K562 (cell line): ENCODE measurements around the gene NCKAP1. TPM values are rescaled to one million over a fixed set of nuclear protein-coding genes. Genes with fewer than 3 reads are reported as not detected.

Experiments
- ATAC-seq: fragments of 200-7000 bp; cut with Tn5 transposase; 3 replicates; pipeline ENCODE4 v1.9.1; 2020; ENCODE audit warnings: moderate library complexity
- BruUV-seq: library from RNA; stranded (reverse); fragments of 400-500 nt; replicated peaks from 2 replicates; lab custom pipeline; 2021; lab: Mats Ljungman, UMichigan
- CTCF ChIA-PET: fragments of 300-600 bp; formaldehyde crosslinking; extraction: SDS; loops from one replicate; lab custom pipeline; 2021; ENCODE audit warnings: low intra/inter-chr PET ratio; lab: Yijun Ruan, JAX
- POLR2A ChIA-PET: fragments of 300-600, 350-650 bp; sonication (Branson Sonifier 250); formaldehyde crosslinking; extraction: SDS; loops from one replicate; lab custom pipeline; 2021; ENCODE audit warnings: antibody characterized with exemption, inconsistent platforms; lab: Yijun Ruan, JAX
- DNase-seq, 4 experiments: peaks; one replicate each; pipeline versions ENCODE4 v3.0.0 to v3.0.0-alpha.2; 2011 to 2018; ENCODE audit warnings: low spot score in 3 of 4, mixed read lengths in 3 of 4; ENCODE audit errors: extremely low read depth in 1 of 4
- FAIRE-seq: peaks from 2 replicates; lab custom pipeline; 2011; peaks lifted over from hg19 to GRCh38; lab: Jason Lieb, UNC
- H2AFZ ChIP-seq: 2 replicates; pipeline ENCODE4 v1.6.0; 2011; ENCODE audit warnings: low read depth, low read length, control low read depth, inconsistent platforms
- H3K27ac ChIP-seq: fragments of 200-600 bp; 3 replicates; pipeline ENCODE4 v1.8.0; 2011; ENCODE audit warnings: low read depth, mild to moderate bottlenecking, control low read depth, inconsistent platforms, low read length, moderate library complexity, mixed read lengths; ENCODE audit errors: extremely low read depth
- H3K27me3 ChIP-seq, 2 experiments: fragments of 300-600 bp in 1 of 2; 2 replicates in 1 of 2; 3 replicates in 1 of 2; pipeline versions ENCODE4 v1.6.0 to v1.8.0; 2011; ENCODE audit warnings: inconsistent platforms in 2 of 2, low read length in 2 of 2, mild to moderate bottlenecking in 1 of 2, mixed read lengths in 1 of 2, moderate library complexity in 1 of 2; ENCODE audit not compliant: control insufficient read depth in 2 of 2, insufficient read depth in 2 of 2
- H3K36me3 ChIP-seq: fragments of 300-600 bp; 3 replicates; pipeline ENCODE4 v1.8.0; 2011; ENCODE audit warnings: mild to moderate bottlenecking, low read length, inconsistent platforms; ENCODE audit not compliant: control insufficient read depth, insufficient read depth
- H3K4me1 ChIP-seq, 2 experiments: fragments of 200-600 bp in 1 of 2; replicated peaks in 1 of 2; 2 replicates in 1 of 2; 3 replicates in 1 of 2; pipeline versions ENCODE4 v1.5.1 to v1.8.0; 2011; ENCODE audit warnings: inconsistent platforms in 2 of 2, low read length in 2 of 2, mild to moderate bottlenecking in 1 of 2, mixed read lengths in 1 of 2, moderate library complexity in 1 of 2; ENCODE audit not compliant: control insufficient read depth in 2 of 2, insufficient read depth in 2 of 2
- H3K4me2 ChIP-seq: 2 replicates; pipeline ENCODE4 v1.6.1; 2011; ENCODE audit warnings: low read length, control low read depth, inconsistent platforms, mixed read lengths; ENCODE audit not compliant: insufficient read depth
- H3K4me3 ChIP-seq: fragments of 200-600 bp; sonication (generic), shearing (Covaris generic); 2 replicates; pipeline ENCODE4 v1.5.1; 2016; ENCODE audit warnings: control low read depth, inconsistent platforms
- H3K79me2 ChIP-seq: fragments of 200-600 bp; 3 replicates; pipeline ENCODE4 v1.8.0; 2011; ENCODE audit warnings: low read length, inconsistent platforms; ENCODE audit not compliant: control insufficient read depth, insufficient read depth
- H3K9ac ChIP-seq, 2 experiments: 2 replicates each; pipeline versions ENCODE4 v1.6.0 to v1.6.1; 2011; ENCODE audit warnings: low read depth in 2 of 2, low read length in 2 of 2, control low read depth in 1 of 2, inconsistent platforms in 1 of 2, mild to moderate bottlenecking in 1 of 2, mixed read lengths in 1 of 2; ENCODE audit not compliant: insufficient read depth in 1 of 2
- H3K9me1 ChIP-seq: one replicate; pipeline ENCODE4 v1.6.0; 2011; ENCODE audit warnings: inconsistent platforms, mild to moderate bottlenecking, low read length, moderate library complexity; ENCODE audit not compliant: control insufficient read depth, insufficient read depth
- H3K9me3 ChIP-seq: replicated peaks from 2 replicates; pipeline ENCODE4 v1.5.1; 2011; ENCODE audit warnings: low read depth, low read length, inconsistent platforms; ENCODE audit not compliant: control insufficient read depth, insufficient read depth
- H4K20me1 ChIP-seq: replicated peaks from 2 replicates; pipeline ENCODE4 v1.6.1; 2011; ENCODE audit warnings: low read length, inconsistent platforms, mixed read lengths; ENCODE audit not compliant: control insufficient read depth, insufficient read depth
- ARHGAP35 ChIP-seq: fragments of 450-650 bp; IDR thresholded peaks from 2 replicates; pipeline ENCODE4 v1.6.1; 2018; ENCODE audit not compliant: partially characterized antibody
- MITF ChIP-seq: IDR thresholded peaks from 2 replicates; pipeline ENCODE4 v1.6.1; 2014; ENCODE audit warnings: antibody characterized with exemption
- PHF8 ChIP-seq: fragments of 200-600 bp; sonication (generic); IDR thresholded peaks from 2 replicates; pipeline ENCODE4 v1.6.1; 2012; ENCODE audit warnings: mixed run types, mild to moderate bottlenecking, inconsistent platforms, low read length, moderate library complexity, borderline replicate concordance
- SMAD1 ChIP-seq: fragments of 150-350 bp; IDR thresholded peaks from 2 replicates; pipeline ENCODE4 v1.6.1; 2014; ENCODE audit warnings: low read length, low read depth; ENCODE audit not compliant: partially characterized antibody
- TEAD4 ChIP-seq, 2 experiments: sonication (generic) in 1 of 2; formaldehyde crosslinking in 1 of 2; IDR thresholded peaks; 2 replicates each; pipeline versions ENCODE4 v1.6.1 to v1.8.0; 2012 to 2022; ENCODE audit warnings: borderline replicate concordance in 1 of 2, inconsistent platforms in 1 of 2, low read length in 1 of 2, mild to moderate bottlenecking in 1 of 2, missing genetic modification reagents in 1 of 2
- UBTF ChIP-seq, 2 experiments: IDR thresholded peaks; 2 replicates each; pipeline ENCODE4 v1.6.1; 2012; ENCODE audit warnings: improper control_type of control experiment in 2 of 2, low read depth in 2 of 2, low read length in 2 of 2, borderline replicate concordance in 1 of 2
- XRCC5 ChIP-seq: fragments of 200-400 bp; formaldehyde crosslinking; IDR thresholded peaks from 2 replicates; pipeline ENCODE4 v1.6.1; 2017; ENCODE audit warnings: low read depth, mild to moderate bottlenecking, low read length
- ZNF717 ChIP-seq: fragments of 250-450 bp; sonication (Bioruptor Pico); IDR thresholded peaks from 2 replicates; pipeline ENCODE4 v1.5.0; 2021
- WGBS: fragments of 100-300 bp; shearing (Covaris generic); methylation state at CpG from one replicate; pipeline ENCODE4 v1.1.6; 2016; ENCODE audit warnings: low coverage, mixed read lengths; ENCODE audit not compliant: insufficient coverage; ENCODE audit errors: missing lambda C conversion rate; 5-methylcytosine and 5-hydroxymethylcytosine counted together
- in situ Hi-C: fragments of 300-500 bp; cut with MboI; formaldehyde crosslinking; loops from 4 replicates; pipeline ENCODE4 v1.15.0; 2018; ENCODE audit warnings: inconsistent platforms, mixed read lengths
- intact Hi-C: fragments of 100-400 bp; cut with micrococcal nuclease; formaldehyde crosslinking; loops from 2 replicates; pipeline ENCODE4 v1.14.2; 2022
- polyA plus RNA-seq, 8 experiments: library from polyadenylated mRNA; depleted of rRNA in 4 of 8; stranded (reverse) in 5 of 8; unstranded in 3 of 8; fragments of >200 nt; fragmentation: Nextera tagmentation in 2 of 8; fragmentation: Illumina TruSeq in 1 of 8; extraction: Ambion mirVana in 2 of 8; extraction: Trizol in 1 of 8; gene quantifications; 2 replicates each; pipeline versions ENCODE4 v1.2.1 to v1.2.3, GENCODE V29; 2011 to 2014; ENCODE audit warnings: inconsistent platforms in 1 of 8, missing spikeins in 1 of 8
- total RNA-seq, 7 experiments: library from RNA; depleted of rRNA in 6 of 7; stranded (reverse); fragments of >200 nt in 6 of 7; fragmentation: Illumina TruSeq in 2 of 7; extraction: Trizol in 2 of 7; gene quantifications; 2 replicates each; pipeline versions ENCODE4 v1.2.1 to v1.2.3, GENCODE V29; 2011 to 2021; ENCODE audit warnings: low replicate concordance in 1 of 7
- TF ChIP-seq, protein P1 (sequence below): fragments of 450-650 bp; IDR thresholded peaks from 2 replicates; pipeline ENCODE4 v1.6.1; 2018; ENCODE audit not compliant: partially characterized antibody
- TF ChIP-seq, protein P2 (sequence below): sonication (generic); formaldehyde crosslinking; IDR thresholded peaks from 2 replicates; pipeline ENCODE4 v1.8.1; 2023; ENCODE audit warnings: mild to moderate bottlenecking, missing genetic modification reagents

The NCKAP1 gene
- total and polyA plus RNA-seq, 9 of the 15 experiments (the other 6 are each of a cell fraction or from before 2014, with no cell fraction given): 34.0 to 153 (median 88.7) TPM

GRCh38 chr2:182970486-182970885 is 67.8 kb downstream of the NCKAP1 start:
- no TSS peak for BruUV-seq
- Histone ChIP-seq H3K27ac (no peak overlapping the region), H2AFZ (no peak overlapping the region), H3K4me2 (no peak overlapping the region), H3K4me3 (no peak overlapping the region), H3K36me3 (peaks cover 64% of the 10 kb centered on the region), H3K27me3 (no peaks in the 10 kb centered on the region), H3K9ac (no peak overlapping the region), H3K4me1 (no peaks in the 10 kb centered on the region), H3K9me1 (no peaks in the 10 kb centered on the region), H3K79me2 (peaks cover 16% of the 10 kb centered on the region), H3K9me3 (no peaks in the 10 kb centered on the region), H4K20me1 (no peaks in the 10 kb centered on the region)
- DNase-seq (no peak), FAIRE-seq (no peak), ATAC-seq (no peak)
- ChIA-PET POLR2A (no interaction called here), CTCF (no interaction called here)
- TF ChIP-seq UBTF (IDR thresholded peaks at IDR 0.05; ENCODE audit: borderline replicate concordance in 1 of 2, low read depth in 2 of 2, low read length in 2 of 2): no peak
- no peak for TF ChIP-seq MITF
- TF ChIP-seq, protein P1, sequence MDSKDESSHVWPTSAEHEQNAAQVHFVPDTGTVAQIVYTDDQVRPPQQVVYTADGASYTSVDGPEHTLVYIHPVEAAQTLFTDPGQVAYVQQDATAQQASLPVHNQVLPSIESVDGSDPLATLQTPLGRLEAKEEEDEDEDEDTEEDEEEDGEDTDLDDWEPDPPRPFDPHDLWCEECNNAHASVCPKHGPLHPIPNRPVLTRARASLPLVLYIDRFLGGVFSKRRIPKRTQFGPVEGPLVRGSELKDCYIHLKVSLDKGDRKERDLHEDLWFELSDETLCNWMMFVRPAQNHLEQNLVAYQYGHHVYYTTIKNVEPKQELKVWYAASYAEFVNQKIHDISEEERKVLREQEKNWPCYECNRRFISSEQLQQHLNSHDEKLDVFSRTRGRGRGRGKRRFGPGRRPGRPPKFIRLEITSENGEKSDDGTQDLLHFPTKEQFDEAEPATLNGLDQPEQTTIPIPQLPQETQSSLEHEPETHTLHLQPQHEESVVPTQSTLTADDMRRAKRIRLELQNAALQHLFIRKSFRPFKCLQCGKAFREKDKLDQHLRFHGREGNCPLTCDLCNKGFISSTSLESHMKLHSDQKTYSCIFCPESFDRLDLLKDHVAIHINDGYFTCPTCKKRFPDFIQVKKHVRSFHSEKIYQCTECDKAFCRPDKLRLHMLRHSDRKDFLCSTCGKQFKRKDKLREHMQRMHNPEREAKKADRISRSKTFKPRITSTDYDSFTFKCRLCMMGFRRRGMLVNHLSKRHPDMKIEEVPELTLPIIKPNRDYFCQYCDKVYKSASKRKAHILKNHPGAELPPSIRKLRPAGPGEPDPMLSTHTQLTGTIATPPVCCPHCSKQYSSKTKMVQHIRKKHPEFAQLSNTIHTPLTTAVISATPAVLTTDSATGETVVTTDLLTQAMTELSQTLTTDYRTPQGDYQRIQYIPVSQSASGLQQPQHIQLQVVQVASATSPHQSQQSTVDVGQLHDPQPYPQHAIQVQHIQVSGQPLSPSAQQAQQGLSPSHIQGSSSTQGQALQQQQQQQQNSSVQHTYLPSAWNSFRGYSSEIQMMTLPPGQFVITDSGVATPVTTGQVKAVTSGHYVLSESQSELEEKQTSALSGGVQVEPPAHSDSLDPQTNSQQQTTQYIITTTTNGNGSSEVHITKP: no peak
- no peak for TF ChIP-seq ZNF717
- no peak for TF ChIP-seq SMAD1
- no peak for TF ChIP-seq TEAD4 (IDR thresholded peaks at IDR 0.05; ENCODE audit: low read length)
- no peak for TF ChIP-seq TEAD4 (CRISPR knock-in tag; IDR thresholded peaks at IDR 0.05; ENCODE audit: borderline replicate concordance)
- TF ChIP-seq, protein P2, sequence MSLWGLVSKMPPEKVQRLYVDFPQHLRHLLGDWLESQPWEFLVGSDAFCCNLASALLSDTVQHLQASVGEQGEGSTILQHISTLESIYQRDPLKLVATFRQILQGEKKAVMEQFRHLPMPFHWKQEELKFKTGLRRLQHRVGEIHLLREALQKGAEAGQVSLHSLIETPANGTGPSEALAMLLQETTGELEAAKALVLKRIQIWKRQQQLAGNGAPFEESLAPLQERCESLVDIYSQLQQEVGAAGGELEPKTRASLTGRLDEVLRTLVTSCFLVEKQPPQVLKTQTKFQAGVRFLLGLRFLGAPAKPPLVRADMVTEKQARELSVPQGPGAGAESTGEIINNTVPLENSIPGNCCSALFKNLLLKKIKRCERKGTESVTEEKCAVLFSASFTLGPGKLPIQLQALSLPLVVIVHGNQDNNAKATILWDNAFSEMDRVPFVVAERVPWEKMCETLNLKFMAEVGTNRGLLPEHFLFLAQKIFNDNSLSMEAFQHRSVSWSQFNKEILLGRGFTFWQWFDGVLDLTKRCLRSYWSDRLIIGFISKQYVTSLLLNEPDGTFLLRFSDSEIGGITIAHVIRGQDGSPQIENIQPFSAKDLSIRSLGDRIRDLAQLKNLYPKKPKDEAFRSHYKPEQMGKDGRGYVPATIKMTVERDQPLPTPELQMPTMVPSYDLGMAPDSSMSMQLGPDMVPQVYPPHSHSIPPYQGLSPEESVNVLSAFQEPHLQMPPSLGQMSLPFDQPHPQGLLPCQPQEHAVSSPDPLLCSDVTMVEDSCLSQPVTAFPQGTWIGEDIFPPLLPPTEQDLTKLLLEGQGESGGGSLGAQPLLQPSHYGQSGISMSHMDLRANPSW (CRISPR knock-in tag): no peak
- TF ChIP-seq ARHGAP35: no peak
- TF ChIP-seq PHF8: no peak
- TF ChIP-seq XRCC5: no peak
- intact Hi-C loops (no loop called here), in situ Hi-C loops (no loop called here)
- WGBS: 100% methylated on average over 1 of the region's 1 CpG
